Lower leg skin (tissue), 4 donors: ENCODE measurements around the gene ARHGEF18. TPM values are rescaled to one million over a fixed set of nuclear protein-coding genes. Genes with fewer than 3 reads are reported as not detected.

Source experiments
- DNase-seq, 2 donors: peaks; one replicate each; pipeline ENCODE4 v3.0.0-alpha.2; 2019; ENCODE audit warnings: low spot score in 2 of 2
- H3K4me3 ChIP-seq: fragments of 200-600 bp; sonication (generic); 2 replicates; pipeline ENCODE4 v1.5.1; 2017; ENCODE audit warnings: mild to moderate bottlenecking, low read depth; ENCODE audit not compliant: poor library complexity, severe bottlenecking
- CTCF ChIP-seq, 3 donors: fragments of 450-650 bp; IDR thresholded peaks; one replicate each; pipeline ENCODE4 v1.5.1; 2016; ENCODE audit warnings: antibody characterized with exemption in 3 of 3, mild to moderate bottlenecking in 3 of 3, moderate library complexity in 2 of 3
- POLR2A ChIP-seq, 2 donors: fragments of 450-650 bp; IDR thresholded peaks; one replicate each; pipeline ENCODE4 v1.6.1; 2016 to 2017; ENCODE audit warnings: antibody characterized with exemption in 2 of 2, mild to moderate bottlenecking in 1 of 2, moderate library complexity in 1 of 2
- WGBS, 2 donors: methylation state at CpG; one replicate each; pipeline ENCODE4 v1.1.5; 2018; 5-methylcytosine and 5-hydroxymethylcytosine counted together
- intact Hi-C: fragments of 100-400 bp; cut with DNase I; formaldehyde crosslinking; loops from one replicate; pipeline ENCODE4 v1.15.0; 2023; ENCODE audit warnings: low total_unique reads
- total RNA-seq, 4 donors: library from RNA; depleted of rRNA; stranded (reverse); fragments of >200 nt; gene quantifications; one replicate each; pipeline ENCODE4 v1.1.0, GENCODE V29; 2016

ARHGEF18 gene
- total RNA-seq, 4 donors from 2014 or later, result 32.3 to 49.2 (median 36.3) TPM

- 93 to 97% methylated on average over 3 to 11 of the region's 11 CpGs for WGBS, 2 donors
- intact Hi-C loops, result no loop called here
- no peak for DNase-seq
- no peak for TF ChIP-seq POLR2A (IDR thresholded peaks at IDR 0.05)
- TF ChIP-seq CTCF (IDR thresholded peaks at IDR 0.05), result no peak
- no peak overlapping the region for H3K4me3 ChIP-seq
Measured at GRCh38 chr19:7372810-7373209, 24.1 kb downstream of the ARHGEF18 start.

- intact Hi-C loops, result no loop called here
- no peak for DNase-seq
- TF ChIP-seq POLR2A (IDR thresholded peaks at IDR 0.05) (no peak), CTCF (IDR thresholded peaks at IDR 0.05) (no peak)
- 74 to 80% methylated on average over 6 of the region's 6 CpGs for WGBS, 2 donors
- no peak overlapping the region for H3K4me3 ChIP-seq
Measured at GRCh38 chr19:7373862-7374261, 25.1 kb downstream of the ARHGEF18 start.

GRCh38 chr19:7376151-7376852, 27.6 kb downstream of the ARHGEF18 start:
- intact Hi-C loops, result no loop called here
- no peak for DNase-seq
- H3K4me3 ChIP-seq, result no peak overlapping the region
- no peak for TF ChIP-seq CTCF (IDR thresholded peaks at IDR 0.05)
- TF ChIP-seq POLR2A (IDR thresholded peaks at IDR 0.05), result no peak
- WGBS, 2 donors, result 76 to 79% methylated on average over 6 of the region's 6 CpGs

- intact Hi-C loops, result no loop called here
- TF ChIP-seq CTCF (IDR thresholded peaks at IDR 0.05) (no peak), POLR2A (IDR thresholded peaks at IDR 0.05) (no peak)
Measured at GRCh38 chr19:7377196-7377595, 28.5 kb downstream of the ARHGEF18 start.

GRCh38 chr19:7381073-7381390, 32.3 kb downstream of the ARHGEF18 start:
- intact Hi-C loops, result no loop called here
- H3K4me3 ChIP-seq, result no peak overlapping the region
- WGBS, 2 donors, result 86 to 89% methylated on average over 7 of the region's 7 CpGs
- no peak for DNase-seq
- no peak for TF ChIP-seq POLR2A (IDR thresholded peaks at IDR 0.05)
- no peak for TF ChIP-seq CTCF (IDR thresholded peaks at IDR 0.05)

More at GRCh38 chr19:7377196-7377595, 28.5 kb downstream of the ARHGEF18 start:
- no peak for DNase-seq
- no peak overlapping the region for H3K4me3 ChIP-seq
- WGBS, 2 donors, result 96 to 98% methylated on average over 7 of the region's 7 CpGs

GRCh38 chr19:7382694-7383093, 34.0 kb downstream of the ARHGEF18 start:
- intact Hi-C loops, result no loop called here
- TF ChIP-seq CTCF (IDR thresholded peaks at IDR 0.05), result no peak
- no peak for TF ChIP-seq POLR2A (IDR thresholded peaks at IDR 0.05)
- no peak for DNase-seq
- no peak overlapping the region for H3K4me3 ChIP-seq
- 75 to 76% methylated on average over 8 to 9 of the region's 9 CpGs for WGBS, 2 donors
